ENCODE measurements around the gene SLC22A7.

The SLC22A7 gene

GRCh38 chr6:43297644-43298564 is at the start of gene SLC22A7:
Gene SLC22A7 (plus strand): TSS chr6:43298260. CDS start chr6:43298359, 99 bp downstream.
- no peak for TF ChIP-seq CTCF (conservative IDR thresholded peaks at IDR 0.05; ENCODE audit: low read depth, low read length)
- DNase-seq (ENCODE audit: low read depth) = peak; percentile 17

GRCh38 chr6:43248791-43249190 is 49.3 kb upstream of the SLC22A7 start:
- no peak for DNase-seq (ENCODE audit: low read depth)
- H3K4me3 ChIP-seq (ENCODE audit: low read depth, low read length) = no peak overlapping the region
- TF ChIP-seq CTCF (conservative IDR thresholded peaks at IDR 0.05; ENCODE audit: low read depth, low read length) = no peak

More at GRCh38 chr6:43297644-43298564, at the start of gene SLC22A7:
- no peak within 1 kb of the TSS for H3K4me3 ChIP-seq (ENCODE audit: low read depth, low read length)

- TF ChIP-seq CTCF (conservative IDR thresholded peaks at IDR 0.05; ENCODE audit: low read depth, low read length) = no peak
- DNase-seq (ENCODE audit: low read depth) = no peak
- no peak overlapping the region for H3K4me3 ChIP-seq (ENCODE audit: low read depth, low read length)
These were observed 47.1 kb upstream of the SLC22A7 start for GRCh38 chr6:43250992-43251373.

GRCh38 chr6:43253401-43253800 is 44.7 kb upstream of the SLC22A7 start:
- no peak for DNase-seq (ENCODE audit: low read depth)
- TF ChIP-seq CTCF (conservative IDR thresholded peaks at IDR 0.05; ENCODE audit: low read depth, low read length) = no peak
- no peak overlapping the region for H3K4me3 ChIP-seq (ENCODE audit: low read depth, low read length)

GRCh38 chr6:43254138-43254817 is 43.8 kb upstream of the SLC22A7 start:
- peak; percentile 41 for DNase-seq (ENCODE audit: low read depth)
- H3K4me3 ChIP-seq (ENCODE audit: low read depth, low read length) = no peak overlapping the region
- no peak for TF ChIP-seq CTCF (conservative IDR thresholded peaks at IDR 0.05; ENCODE audit: low read depth, low read length)

GRCh38 chr6:43254846-43255245 is 43.2 kb upstream of the SLC22A7 start:
- no peak for DNase-seq (ENCODE audit: low read depth)
- TF ChIP-seq CTCF (conservative IDR thresholded peaks at IDR 0.05; ENCODE audit: low read depth, low read length) = no peak
- no peak overlapping the region for H3K4me3 ChIP-seq (ENCODE audit: low read depth, low read length)

Data from choroid plexus epithelial cell (primary cell).